KG1 (cell line): ENCODE data around the gene NECAB2.

ENCODE experiments used
- DNase-seq: peaks from one replicate; lab custom pipeline; 2025; lab: John Stamatoyannopoulos, UW

NECAB2 gene

DNA sequence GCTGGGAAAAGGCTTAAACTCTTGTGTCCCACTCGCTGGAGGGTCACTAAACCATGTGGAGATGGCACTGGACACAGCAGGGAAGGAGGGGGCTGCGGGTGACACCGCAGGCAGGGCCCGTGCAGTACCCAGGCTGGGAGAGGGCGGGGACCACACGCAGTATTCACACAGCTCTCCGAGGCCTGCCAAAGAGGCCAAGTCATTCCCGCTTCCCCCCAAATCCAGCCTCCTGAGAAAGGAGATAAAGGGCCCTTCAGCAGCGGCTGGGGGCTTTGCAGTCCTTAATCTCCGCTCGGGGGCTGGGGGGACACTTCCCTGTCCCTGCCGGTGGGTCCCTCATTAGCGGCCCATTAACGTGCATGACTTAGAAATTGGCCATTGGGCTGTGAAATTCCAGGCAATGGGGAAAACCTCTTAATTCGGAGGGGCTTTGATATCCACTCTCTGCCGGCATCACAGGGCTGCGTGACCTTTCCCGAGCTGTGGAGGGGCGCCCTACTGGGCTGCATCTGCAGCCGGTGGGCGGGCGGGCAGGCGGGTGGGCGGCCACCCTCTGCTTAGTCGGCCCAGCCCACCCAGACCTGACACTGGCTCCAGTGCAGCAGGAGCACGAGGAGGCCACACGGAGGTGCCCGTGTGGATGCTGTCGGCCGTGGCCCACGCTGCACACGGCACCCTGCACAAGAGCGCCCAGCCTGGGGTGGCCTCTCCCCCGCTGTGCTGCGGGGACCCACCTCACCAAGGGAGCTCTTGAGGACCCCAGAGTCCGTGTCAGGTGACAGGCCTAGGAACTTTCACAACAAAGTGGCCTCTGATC lies 77.2 kb downstream of the NECAB2 start:
- DNase-seq: no peak

DNA sequence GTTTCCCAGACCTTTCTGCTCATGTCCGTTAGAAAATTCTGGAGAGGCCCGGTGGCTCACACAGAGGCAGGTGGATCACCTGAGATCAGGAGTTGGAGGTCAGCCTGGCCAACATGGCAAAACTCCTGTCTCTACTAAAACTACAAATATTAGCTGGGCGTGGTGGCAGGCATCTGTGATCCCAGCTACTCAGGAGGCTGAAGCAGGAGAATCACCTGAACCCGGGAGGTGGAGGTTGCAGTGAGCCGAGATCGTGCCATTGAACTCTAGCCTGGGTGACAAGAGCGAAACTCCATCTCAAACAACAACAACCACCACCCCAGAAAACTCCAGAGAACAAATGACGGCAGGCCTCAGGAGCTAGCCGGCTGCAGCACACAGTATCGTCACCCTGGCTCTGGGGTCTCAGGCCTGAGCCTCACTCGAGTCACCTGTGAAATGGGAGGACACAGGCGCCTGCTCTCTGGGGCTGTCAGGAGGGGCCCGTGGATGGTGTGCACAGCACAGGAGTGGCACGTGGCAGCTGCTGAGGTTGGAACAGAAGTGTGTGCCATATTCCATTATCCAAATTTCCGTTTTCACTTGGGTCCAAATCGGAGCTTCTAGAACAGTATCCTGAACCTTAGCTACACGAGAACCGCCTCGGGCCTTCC lies 77.9 kb downstream of the NECAB2 start:
- no peak for DNase-seq

DNA sequence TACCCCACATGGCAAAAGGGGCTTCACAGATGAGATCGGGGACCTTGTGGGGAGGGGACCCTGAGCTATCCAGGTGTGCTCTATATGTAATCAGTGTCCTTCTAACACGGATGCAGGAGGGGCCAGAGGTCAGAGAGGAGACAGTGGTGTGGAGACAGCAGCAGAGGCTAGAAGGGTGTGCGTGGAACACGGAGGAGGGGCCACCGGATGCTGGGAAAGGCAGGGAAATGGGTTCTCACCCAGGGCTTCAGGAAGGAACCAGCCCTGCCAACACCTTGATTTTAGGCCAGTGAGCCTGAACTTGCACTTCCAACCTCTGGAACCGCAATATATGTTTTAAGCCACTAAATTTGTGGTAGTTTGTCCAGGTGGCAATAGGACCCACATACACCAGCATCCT lies 79.2 kb downstream of the NECAB2 start:
- no peak for DNase-seq

DNA sequence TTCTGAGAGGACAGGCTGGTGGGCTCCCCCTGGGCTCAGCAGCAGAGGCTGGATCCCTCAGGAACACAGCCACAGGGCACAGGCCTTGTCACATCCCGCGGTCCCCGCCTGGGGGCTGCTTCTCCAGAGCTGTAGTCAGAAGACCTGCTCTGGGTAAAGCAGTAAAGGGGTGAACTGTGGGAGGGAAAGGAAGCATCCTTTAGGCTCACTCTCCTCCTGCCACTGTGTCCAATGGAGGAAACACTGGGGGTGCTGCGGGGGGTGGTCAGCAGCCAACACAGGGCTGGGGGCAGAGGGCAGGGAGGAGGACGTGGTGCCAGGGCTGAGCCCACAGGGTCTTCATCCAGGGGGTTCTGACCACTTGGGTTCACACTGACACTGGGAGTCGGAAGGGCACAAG lies 79.6 kb downstream of the NECAB2 start:
- DNase-seq: no peak

DNA sequence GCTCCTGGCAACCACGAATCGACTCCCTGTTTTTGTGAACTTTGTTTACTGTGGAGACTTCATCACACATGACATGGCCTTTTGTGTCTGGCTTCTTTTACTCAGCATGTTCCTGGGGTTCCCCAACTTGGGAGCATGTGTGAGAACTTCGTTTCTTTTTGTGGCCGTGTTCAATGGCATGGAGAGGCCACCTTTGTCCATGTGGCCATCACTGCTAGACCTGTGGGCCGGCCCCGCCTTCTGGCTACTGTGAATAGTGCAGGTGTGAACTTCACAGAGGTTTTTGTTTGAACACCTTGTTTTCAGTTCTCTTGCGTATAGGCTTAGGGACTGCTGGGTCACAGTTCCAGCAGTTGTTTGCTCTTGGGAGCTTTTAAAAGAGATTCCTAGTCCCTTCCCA lies 80.2 kb downstream of the NECAB2 start:
- DNase-seq: no peak

DNA sequence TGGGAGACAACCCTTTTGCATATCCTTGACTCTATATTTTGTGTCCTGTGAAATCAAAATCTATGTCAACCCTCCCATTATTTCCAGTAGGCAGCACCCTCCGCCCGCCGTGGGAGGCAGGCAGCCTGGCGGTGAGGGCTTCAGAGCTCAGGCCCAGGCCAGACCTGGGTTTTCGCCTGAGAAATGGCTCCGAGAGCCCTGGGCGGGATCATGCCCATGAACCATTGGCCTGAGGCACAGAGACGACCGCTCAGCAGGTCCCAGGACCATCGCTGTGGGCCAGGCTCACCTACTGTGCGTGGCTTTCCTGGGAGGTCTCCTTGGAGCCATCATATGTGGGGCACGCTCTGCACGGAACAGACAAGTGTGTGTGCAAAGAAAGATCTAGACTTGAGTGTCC lies 80.8 kb downstream of the NECAB2 start:
- DNase-seq: no peak

DNA sequence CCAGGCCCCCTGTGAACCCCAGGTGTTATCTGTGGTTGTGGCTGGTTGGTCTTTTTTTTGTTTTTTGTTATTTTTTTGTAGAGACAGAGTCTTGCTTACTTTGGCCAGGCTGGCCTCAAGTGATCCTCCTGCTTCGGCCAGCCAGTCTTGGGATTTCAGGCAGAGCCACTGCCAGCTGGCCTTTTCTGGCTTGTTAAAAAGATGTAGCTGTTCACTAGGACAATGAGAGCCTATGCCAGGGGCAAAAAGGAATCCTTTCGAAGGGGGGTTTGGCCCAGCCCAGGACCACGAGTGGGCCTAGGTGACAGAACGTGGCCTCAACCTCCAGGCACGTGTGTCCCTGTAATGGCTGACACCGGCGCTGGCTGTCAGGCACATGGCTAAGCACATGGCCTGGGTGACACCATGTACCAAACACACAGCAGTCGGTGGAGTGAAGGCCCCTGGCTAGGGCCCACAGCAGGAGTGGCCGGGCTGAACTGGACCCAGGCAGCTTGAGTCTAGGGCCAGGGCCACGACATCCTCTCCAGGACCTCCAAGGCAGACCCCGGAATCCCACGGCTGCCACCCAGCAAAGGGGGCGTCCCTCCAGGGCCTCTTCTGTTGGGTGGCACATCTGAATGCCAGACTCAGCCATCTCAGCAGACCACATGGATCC lies 81.5 kb downstream of the NECAB2 start:
- DNase-seq: no peak

DNA sequence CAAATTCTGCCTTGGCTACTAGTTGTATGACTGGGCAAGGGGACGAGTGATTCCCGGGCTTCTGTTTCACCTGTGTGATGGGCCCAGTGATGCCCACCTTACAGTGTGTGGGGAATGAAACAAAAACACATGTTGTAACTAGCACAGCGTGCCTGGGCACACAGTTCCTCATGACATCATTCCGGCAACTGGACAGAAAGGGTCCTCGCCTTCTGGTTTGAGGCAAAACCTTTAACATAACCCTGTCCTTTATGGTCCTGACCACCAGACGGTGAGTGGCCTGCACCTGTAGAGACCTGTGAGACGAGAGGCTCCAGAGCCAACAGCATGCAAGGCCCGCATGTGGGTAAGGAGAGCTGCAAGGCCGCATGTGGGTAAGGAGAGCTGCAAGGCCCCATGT lies 82.3 kb downstream of the NECAB2 start:
- no peak for DNase-seq

DNA sequence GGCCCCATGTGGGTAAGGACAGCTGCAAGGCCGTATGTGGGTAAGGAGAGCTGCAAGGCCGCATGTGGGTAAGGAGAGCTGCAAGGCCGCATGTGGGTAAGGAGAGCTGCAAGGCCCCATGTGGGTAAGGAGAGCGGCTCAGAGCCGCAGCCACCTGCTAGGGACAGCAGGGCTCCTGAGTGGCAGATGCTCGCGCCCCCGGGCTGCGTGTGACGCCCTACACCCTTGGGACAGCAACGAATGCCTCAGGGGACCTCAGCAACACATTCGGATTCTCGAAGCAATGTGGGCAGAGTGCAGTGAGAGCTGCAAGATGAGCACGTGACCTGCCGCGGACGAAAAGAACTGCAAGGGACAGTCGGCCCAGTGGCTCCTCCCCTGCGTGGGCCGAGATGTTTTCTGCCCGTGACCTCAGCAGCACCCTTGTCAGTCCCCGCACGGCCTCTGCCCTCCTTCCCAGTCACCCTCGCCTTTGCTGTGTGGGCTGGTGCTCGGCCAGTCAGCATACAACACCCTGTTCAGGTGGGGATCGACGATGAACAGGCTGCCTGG lies 84.1 kb downstream of the NECAB2 start:
- DNase-seq: no peak
